Hindlimb muscle (tissue), 1 donor: Measurements from ENCODE around the gene EIF3F. TPM values are rescaled to one million over a fixed set of nuclear protein-coding genes. Genes with fewer than 3 reads are reported as not detected.

ENCODE experiments used
- DNase-seq: peaks from one replicate; pipeline ENCODE4 v3.0.0-alpha.2; 2013
- polyA plus RNA-seq: library from polyadenylated mRNA; unstranded; fragments of 120-200 nt; gene quantifications from one replicate; pipeline ENCODE4 v1.2.1, GENCODE V29; 2013; ENCODE audit not compliant: insufficient read length

Gene EIF3F
- polyA plus RNA-seq, 1 donor: 481 TPM

GRCh38 chr11:8040261-8040920 lies 53.3 kb downstream of the EIF3F start:
- no peak for DNase-seq

DNA sequence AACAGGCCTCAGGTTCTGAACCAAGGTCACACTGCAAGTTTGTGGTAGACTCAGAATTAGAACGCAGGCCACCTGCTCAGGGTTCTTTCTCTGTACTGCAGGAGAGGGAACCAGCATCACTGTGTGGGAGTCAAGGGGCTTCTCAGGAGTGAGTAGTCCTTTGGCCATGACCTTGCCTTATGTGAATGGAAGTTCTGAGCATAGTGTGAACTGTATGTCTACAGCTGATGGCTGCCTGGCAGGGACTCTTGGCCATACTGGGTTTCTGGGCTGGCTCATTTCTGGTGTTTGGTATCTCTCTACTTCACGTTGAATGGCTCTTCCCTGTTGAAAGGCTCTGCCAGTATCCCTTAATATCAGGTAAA lies 53.8 kb downstream of the EIF3F start:
- no peak for DNase-seq

DNA sequence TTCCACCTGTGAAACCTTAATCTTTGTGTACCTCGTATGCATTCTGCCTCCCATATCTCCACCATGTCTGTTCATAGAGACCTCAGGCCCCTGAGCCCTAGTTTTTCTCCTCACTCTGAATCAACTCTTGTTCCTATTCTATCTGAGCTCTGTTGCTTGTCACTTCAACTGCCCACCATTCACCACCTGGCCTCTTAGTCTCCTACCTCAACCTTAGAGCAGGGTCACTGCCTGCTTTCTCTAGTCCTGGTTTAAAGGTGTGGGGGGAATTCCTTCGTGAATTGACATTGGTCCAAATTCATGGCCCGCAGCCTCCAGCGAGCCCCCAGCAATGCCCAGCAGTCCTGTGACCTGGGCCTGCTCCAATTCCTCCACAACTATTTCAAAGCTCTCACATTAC lies 54.4 kb downstream of the EIF3F start:
- no peak for DNase-seq

DNA sequence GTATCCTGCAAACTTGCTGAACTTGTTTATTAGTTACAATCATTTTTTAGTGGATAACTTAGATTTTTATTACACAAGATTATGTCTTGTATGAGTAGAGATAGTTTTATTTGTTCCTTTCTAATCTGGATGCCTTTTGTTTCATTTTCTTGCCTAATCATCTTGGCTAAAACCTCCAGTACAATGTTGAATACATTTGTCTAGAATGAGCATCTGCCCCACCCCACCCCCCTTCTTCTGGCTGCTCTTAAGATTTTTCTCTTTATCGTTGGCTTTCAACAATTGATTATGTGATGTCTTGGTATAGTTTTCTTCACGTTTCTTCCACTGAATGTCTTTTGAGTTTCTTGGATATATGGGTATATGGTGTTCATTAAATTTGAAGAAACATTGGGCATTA lies 56.6 kb downstream of the EIF3F start:
- DNase-seq: no peak

DNA sequence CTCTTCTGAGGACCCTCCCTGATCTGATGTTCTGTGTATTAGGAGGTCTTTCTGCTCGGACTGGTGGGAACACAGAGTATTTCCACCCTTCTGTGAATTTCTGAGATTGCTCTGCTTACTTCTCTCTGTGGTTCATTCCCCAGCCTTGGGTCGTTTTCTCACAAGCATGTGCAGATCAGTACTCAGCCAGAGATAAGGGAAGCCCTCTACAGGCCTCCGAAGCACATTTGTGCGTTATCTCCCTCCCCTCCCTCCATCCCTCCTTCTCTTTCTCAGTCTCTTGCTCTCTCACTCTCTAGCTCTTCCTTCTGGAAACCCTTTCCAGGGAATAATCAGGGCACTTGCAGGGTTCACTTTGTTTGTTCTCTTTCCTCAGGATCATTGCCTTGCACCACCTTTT lies 58.7 kb downstream of the EIF3F start:
- no peak for DNase-seq

- no peak for DNase-seq
Measured at GRCh38 chr11:8047382-8047781, 60.2 kb downstream of the EIF3F start.

DNA sequence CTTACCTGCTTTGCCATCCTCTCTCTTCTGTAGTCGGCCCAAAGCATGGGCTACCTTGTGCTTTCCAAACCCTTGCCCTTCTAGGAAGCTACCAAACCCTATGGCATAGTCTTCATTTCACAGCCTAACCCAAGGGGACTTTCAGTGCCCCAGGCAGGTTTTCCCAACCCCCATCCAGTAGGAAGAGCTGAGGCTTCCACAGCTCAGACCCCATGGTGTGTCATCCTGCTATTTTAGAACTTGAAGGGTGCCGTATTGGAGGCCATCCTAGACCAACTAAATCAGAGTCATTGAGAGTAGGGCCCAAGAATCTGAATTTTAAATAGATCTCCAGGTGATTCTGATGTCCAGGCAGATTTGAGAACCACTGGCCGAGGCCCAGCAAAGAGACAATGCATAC lies 61.9 kb downstream of the EIF3F start:
- no peak for DNase-seq

Other genes starting within 250 kb of the EIF3F start
- not detected for gene OR5P2, start 190.4 kb upstream of the EIF3F start, polyA plus RNA-seq
- gene OR5P3, start 156.5 kb upstream of the EIF3F start, polyA plus RNA-seq: not detected
- not detected for gene OR10A6, start 56.1 kb upstream of the EIF3F start, polyA plus RNA-seq
- not detected for gene OR10A3, start 45.6 kb upstream of the EIF3F start, polyA plus RNA-seq
- gene NLRP10, start 21.9 kb upstream of the EIF3F start, polyA plus RNA-seq: not detected
- gene TUB, start 93.9 kb downstream of the EIF3F start, polyA plus RNA-seq: 9.3 TPM
- 0.25 TPM for gene RIC3, start 181.7 kb downstream of the EIF3F start, polyA plus RNA-seq